Activated CD4-positive, alpha-beta T cell treated with anti-CD3 and anti-CD28 coated beads for 4 hours (primary cell): ENCODE data around the gene ENTHD1.

Source experiments
- DNase-seq, 2 donors: peaks; one replicate each; pipeline ENCODE4 v3.0.0-alpha.2; 2020

ENTHD1 gene

DNA sequence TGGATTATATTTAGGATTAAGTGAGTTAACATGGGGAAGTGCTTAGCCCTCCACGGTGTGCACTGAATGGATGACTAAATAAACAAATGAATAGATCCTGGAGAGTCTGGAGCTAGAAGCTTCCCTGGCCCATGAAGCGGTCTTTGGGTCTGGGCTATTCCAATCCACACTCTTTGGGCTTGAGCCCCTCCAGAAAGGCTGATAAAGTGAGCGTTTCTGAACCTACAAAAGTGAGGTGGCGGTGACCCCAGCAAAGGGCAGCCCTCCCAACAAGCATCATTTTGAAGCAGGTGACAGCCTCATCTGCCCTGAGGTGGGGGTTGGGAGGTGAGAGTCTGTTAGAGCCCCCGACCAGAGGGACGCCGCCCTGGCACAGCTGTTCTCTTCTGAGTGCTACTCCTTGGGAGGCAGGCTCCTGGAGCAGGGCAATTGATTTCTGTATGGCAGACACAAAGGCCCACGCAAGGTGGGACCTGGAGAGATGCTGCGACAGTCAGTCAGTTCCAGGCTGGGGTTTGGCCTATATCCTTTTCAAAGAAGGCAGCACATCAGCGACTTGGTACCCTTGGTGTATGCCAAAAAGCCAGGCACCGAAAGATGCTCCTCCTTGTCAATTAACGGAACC lies 165.2 kb downstream of the ENTHD1 start:
- no peak for DNase-seq

GRCh38 chr22:39727541-39727940 lies 166.0 kb downstream of the ENTHD1 start:
- no peak for DNase-seq

DNA sequence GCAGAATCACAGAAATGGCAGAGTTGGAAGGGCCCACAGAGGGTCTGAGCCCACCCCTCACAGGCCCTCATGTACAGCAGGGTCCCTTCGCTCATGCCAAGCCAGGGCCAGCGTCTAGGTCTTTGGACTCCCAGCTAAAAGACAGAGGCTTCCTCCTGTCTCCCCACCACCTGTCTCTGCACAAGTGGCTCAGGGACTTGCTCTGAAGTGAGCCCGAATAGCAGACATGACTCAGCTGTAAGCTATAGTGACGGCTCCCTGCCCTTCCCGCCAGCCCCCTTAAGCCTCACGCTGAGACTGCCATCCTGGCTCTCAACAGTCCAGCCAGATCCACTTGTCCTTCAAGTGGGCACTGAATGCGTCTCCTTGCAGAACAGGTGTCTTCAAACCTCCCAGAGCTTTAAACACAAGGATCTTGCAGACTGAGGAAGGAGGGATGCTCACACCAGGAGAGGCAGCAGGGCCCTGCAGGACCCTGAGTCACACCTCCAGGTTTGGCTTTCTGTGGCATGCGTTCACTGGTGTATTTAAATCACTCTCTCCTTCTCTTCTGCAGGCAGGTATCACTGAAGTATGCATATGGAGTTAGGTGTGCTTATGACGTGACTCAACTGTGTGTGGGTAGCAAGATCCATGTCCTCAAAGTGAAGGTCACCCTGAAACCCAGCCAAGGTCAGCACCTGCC lies 168.1 kb downstream of the ENTHD1 start:
- no peak for DNase-seq

- no peak for DNase-seq
These were observed 168.7 kb downstream of the ENTHD1 start for GRCh38 chr22:39724857-39725256.

DNA sequence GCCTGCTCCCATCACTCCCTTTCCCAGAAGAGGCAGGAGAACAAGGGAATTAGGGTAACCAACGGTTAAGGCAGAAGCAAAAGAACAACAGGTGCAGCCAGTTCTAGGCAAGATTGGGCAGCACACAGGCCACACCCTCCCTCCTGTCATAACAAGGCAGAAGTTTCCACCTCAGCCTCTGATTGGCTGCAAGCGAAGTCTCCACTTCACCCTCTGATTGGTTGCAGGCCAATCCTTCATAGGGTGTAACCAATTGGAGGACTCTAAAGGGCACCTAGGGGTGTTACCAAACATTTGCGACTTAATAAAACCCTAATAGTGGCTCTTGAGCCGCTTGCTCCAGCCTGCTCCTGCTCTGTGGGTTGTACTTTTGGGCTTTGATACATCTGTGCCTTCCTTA lies 169.2 kb downstream of the ENTHD1 start:
- DNase-seq: no peak

- no peak for DNase-seq
These were observed 169.6 kb downstream of the ENTHD1 start for GRCh38 chr22:39723899-39724351.

GRCh38 chr22:39723463-39723862 lies 170.1 kb downstream of the ENTHD1 start:
- no peak for DNase-seq

- DNase-seq: no peak
These were observed 171.1 kb downstream of the ENTHD1 start for GRCh38 chr22:39722501-39722900.

DNA sequence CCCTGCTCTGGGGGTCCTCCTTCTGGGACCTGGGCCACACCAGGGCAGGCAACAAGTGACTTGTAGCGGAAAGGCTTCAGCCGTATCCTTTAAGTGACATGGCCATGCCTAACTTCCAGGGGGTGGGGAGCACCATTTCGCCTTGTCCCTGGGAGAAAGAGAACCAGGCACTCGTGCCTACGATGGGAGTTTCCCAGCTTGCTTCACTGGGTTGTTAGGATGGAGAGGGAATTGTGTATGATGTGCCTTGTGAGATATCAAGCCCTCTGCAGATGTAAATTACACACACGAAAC lies 171.6 kb downstream of the ENTHD1 start:
- DNase-seq: no peak

DNA sequence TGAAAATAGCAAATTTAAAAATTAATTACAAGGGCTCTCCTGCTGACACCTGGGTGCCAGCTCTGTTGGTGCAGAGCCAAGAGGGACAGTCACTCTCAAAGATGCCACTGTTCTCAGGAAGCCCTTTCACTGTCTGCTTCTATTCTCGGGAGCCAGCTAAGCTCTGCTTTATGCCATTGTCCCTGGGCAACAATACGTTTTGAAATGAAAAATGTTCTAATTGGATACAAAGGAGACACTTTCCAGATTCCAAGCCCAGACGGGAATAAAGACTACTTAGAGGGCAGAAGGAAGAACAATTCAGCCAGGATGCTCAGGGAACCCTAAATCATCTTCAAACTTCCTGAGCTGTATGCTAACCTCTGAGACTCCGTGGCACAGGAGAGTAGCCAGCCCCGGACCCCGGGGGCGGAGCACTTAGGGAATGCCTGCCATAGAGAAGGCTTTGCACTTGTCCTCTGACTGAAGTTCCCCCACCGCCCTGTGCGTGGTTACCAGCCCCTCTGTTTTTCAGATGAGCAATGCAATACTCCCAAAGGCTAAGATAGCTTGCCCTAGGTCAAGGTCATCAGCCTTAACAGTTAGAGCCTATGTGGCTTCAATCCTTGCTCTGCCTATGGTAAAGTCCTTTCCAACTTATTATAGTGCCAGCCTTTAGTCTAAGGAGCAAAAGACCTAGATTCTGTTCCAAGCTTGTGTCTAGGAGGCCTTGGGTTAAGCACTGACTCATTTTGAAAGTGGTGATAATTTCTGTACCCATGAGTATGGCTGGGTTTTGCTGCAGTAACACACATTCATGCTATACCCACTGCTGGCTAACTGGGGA lies 172.1 kb downstream of the ENTHD1 start:
- no peak for DNase-seq

- no peak for DNase-seq
These were observed 173.8 kb downstream of the ENTHD1 start for GRCh38 chr22:39719559-39720450.

DNA sequence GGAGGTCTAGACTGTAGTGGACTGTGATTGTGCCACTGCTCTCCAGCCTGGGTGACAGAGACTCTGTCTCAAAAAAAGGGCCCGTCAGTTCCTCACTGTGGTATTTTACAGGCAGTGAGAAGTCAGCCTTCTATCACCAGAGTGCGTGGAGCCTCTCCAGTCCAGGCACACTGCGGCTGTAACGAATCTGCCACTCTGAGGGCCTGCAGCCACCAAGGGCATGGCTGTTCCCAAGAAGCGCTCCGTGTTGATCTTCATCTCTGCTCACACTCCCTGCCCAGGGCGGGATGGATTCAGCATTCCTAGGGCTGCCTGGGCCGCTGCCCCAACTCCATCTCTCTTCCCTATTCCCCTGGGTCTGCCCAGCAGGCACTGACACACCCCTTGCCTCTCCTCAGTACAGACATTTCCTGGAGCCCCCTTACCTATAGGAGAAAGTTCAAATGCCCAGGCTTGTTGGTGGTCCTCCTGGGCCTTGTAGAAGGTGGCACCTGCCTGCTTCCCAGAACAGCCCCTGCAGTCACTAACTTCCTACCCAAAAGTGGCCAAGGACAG lies 174.6 kb downstream of the ENTHD1 start:
- DNase-seq: no peak

DNA sequence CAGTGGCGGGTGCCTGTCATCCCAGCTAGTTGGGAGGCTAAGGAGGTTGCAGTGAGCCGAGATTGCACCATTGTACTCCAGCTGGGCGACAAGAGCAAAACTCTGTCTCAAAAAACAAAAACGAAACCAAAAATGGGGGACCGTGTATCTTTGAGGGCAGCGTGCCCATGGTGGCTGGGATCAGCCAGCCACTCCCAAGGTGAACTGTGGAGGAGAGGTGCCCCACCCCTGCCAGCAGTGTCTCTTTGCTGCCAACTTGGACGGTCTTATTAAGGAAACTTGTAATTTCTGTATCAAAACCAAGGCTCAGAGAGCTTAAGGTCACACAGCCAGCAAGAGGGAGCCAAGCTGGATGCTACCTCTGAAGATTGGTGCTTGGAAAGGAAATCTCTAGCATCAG lies 175.4 kb downstream of the ENTHD1 start:
- DNase-seq: no peak

DNA sequence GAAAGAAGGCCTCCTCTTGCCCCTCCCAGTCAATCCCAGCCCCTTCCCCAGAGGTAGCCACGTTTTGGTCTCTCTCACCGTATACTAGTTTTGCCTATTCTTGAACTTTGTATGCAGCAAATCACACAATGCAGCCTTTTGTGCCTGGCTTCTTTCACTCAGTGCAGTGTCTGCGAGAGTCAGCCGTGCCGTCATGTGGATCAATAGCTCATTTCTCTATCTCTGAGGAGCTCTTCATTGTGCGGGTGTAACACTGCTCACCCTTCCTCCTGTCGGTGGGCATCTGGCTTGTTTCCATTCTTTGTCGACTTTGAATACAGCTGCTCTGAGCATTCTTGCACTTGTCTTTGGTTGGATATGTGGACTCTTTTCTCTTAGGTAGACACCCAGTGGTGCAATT lies 176.5 kb downstream of the ENTHD1 start:
- DNase-seq: no peak

DNA sequence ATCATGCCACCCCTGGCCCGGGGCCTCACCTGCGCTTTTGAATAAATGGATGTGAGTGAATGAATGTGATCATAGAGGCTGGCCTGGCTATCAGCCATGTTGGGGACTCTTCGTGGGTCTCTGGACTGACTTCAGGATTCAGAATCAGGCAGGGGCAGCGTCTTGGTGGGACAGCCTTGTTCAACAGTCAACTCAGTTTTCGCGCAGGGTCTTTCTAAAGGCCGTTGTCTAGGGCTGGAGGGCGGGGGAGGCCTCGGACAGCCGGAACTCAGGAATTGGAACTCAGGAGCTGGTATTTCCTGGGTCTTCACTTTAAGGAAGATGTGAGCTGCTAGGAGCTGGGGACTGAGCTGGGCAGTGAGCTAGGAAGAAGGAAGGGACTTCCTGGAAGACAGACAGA lies 177.0 kb downstream of the ENTHD1 start:
- no peak for DNase-seq

GRCh38 chr22:39715778-39716495 lies 177.6 kb downstream of the ENTHD1 start:
- DNase-seq: no peak

GRCh38 chr22:39714321-39714720 lies 179.2 kb downstream of the ENTHD1 start:
- DNase-seq: no peak

DNA sequence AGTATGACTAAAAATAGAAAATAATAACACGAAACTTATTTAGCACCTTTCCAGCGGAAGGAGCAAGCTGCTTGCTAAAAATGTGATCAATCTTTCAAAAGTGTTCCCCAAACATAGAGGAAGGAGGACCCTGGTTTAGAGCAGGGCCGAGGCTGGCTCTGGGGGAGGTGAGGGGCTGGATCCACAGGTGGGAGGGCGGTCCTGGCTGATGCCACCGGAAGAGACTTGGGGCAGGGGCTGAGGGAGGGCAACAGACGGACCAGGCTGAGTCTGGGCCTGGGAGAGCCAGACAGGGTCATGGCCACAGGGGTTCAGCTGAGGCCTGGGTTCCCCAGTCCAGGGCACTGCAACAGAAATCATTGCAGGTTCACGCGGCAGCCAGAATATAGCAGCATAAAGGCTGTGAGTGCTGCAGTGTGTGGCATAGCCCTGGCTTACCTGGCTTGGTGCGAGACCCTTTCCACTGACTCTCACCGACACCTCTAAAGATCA lies 179.7 kb downstream of the ENTHD1 start:
- DNase-seq: no peak

DNA sequence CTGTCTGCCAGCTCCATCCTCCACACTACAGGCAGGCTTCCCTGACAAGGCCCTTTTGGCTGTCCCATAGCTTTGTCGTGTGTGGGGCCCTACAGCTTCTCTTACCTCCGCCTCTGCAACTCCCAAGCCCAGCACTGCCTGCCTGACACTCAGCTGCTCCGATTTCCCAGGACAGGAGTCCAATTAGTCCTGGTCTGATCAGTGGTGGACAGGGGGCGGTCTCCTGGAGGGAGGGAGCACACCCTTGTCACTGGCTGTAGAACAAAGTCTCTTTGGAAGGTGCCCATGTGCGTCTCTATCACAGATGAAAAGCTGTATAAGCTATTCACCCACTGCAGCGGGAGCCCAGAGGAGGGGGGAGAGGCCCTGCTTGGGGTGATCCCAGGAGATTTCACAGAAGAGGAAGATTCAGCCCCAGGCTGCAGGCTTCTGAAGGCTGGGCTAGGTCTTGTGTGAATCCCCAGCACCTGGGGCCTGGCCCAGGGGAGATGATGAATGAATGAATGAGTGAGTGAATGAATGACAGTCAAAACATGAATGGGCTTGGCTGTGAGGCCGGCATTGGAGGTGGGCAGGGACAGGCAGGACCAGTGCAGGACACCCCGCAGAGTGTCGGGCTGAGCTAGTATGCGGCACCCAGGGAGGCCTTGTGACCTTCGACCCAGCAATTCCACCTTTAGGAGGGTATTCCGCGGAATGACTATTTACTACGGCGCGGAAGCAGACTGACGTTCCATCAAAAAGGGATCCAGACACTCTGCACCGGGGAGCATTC lies 180.6 kb downstream of the ENTHD1 start:
- no peak for DNase-seq

- no peak for DNase-seq
These were observed 181.5 kb downstream of the ENTHD1 start for GRCh38 chr22:39712081-39712480.
